ENCODE measurements around the gene PRPF31. TPM values are rescaled to one million over a fixed set of nuclear protein-coding genes. Genes with fewer than 3 reads are reported as not detected.

Gene PRPF31
- total and polyA plus RNA-seq, 9 of the 15 experiments (the other 6 are each of a cell fraction or from before 2014, with no cell fraction given), result 5.8 to 92.2 (median 69.2) TPM

DNA sequence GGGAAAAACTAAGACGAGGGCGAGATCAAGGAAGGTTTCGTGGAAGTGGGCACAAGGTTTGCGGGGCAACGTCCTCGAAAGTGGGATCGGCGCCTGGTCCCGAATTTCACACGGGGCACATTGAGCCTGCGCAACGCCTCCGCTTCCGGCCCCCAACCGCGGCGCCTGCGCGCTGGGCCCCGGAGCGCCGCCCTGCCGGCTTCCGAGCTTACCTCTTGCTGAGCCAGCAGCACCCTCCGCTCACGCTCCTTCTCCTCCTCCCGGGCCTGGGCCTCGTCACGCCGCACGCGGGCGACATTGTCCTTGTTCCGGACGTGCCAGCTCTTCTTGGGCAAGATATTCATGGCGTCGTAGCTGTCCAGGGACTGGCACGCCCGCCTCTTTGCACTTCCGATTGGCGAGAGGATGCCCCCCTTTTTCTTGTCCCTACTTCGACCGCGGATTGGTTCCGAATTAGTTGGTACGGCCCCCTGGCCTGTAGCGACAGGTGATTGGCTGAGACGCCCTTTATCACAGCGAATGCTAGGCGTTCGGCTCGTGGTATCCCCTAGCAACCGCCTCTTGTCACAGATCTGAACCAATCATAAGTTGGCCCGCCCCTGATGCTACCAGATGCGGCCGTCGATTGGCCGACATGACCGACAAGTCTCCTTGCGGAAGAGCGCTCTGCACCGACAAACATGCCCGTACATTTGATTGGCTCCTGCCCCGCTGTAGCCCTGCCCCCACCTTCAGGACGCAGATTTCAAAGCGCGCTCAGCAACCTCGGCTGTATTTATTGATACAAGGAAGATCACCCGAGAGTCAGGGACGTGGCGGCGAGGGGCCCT is 44.0 kb downstream of the PRPF31 start, which contains the start of gene LENG1 (continued):
- TF ChIP-seq, protein P1, sequence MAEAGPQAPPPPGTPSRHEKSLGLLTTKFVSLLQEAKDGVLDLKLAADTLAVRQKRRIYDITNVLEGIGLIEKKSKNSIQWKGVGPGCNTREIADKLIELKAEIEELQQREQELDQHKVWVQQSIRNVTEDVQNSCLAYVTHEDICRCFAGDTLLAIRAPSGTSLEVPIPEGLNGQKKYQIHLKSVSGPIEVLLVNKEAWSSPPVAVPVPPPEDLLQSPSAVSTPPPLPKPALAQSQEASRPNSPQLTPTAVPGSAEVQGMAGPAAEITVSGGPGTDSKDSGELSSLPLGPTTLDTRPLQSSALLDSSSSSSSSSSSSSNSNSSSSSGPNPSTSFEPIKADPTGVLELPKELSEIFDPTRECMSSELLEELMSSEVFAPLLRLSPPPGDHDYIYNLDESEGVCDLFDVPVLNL (CRISPR knock-in tag; IDR thresholded peaks at IDR 0.05; ENCODE audit: low read depth), result peak; percentile 75; the same call in 1 of the 2 replicates
- TF ChIP-seq ZNF282 (CRISPR knock-in tag; IDR thresholded peaks at IDR 0.05), result no peak
- TF ChIP-seq KHSRP (IDR thresholded peaks at IDR 0.05), result no peak
- no peak for TF ChIP-seq CBFA2T3 (IDR thresholded peaks at IDR 0.05)
- TF ChIP-seq MEF2A (IDR thresholded peaks at IDR 0.05; ENCODE audit: control insufficient read depth, low read depth, low read length), result no peak
- no peak; the same call in 1 of the 2 replicates for TF ChIP-seq XRCC5 (IDR thresholded peaks at IDR 0.05; ENCODE audit: low read depth, low read length)
- TF ChIP-seq ATF1 (CRISPR knock-in tag; IDR thresholded peaks at IDR 0.05), result 0 out of 2 replicates have a peak, but pooled peaks have one; percentile 38
- peak; percentile 96 for TF ChIP-seq ATF1 (tag; IDR thresholded peaks at IDR 0.05)
- no peak for TF ChIP-seq KDM5B (IDR thresholded peaks at IDR 0.05; ENCODE audit: insufficient replicate concordance, low read depth, low read length)
- no peak for TF ChIP-seq HNRNPH1 (optimal IDR thresholded peaks at IDR 0.05; ENCODE audit: low read depth, low read length)
- TF ChIP-seq, protein P2, sequence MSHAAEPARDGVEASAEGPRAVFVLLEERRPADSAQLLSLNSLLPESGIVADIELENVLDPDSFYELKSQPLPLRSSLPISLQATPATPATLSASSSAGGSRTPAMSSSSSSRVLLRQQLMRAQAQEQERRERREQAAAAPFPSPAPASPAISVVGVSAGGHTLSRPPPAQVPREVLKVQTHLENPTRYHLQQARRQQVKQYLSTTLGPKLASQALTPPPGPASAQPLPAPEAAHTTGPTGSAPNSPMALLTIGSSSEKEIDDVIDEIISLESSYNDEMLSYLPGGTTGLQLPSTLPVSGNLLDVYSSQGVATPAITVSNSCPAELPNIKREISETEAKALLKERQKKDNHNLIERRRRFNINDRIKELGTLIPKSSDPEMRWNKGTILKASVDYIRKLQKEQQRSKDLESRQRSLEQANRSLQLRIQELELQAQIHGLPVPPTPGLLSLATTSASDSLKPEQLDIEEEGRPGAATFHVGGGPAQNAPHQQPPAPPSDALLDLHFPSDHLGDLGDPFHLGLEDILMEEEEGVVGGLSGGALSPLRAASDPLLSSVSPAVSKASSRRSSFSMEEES (CRISPR knock-in tag; IDR thresholded peaks at IDR 0.05), result no peak
- 0 out of 2 replicates have a peak, but pooled peaks have one; percentile 7 for TF ChIP-seq ZNF143 (CRISPR knock-in tag; IDR thresholded peaks at IDR 0.05)
- TF ChIP-seq, protein P3, sequence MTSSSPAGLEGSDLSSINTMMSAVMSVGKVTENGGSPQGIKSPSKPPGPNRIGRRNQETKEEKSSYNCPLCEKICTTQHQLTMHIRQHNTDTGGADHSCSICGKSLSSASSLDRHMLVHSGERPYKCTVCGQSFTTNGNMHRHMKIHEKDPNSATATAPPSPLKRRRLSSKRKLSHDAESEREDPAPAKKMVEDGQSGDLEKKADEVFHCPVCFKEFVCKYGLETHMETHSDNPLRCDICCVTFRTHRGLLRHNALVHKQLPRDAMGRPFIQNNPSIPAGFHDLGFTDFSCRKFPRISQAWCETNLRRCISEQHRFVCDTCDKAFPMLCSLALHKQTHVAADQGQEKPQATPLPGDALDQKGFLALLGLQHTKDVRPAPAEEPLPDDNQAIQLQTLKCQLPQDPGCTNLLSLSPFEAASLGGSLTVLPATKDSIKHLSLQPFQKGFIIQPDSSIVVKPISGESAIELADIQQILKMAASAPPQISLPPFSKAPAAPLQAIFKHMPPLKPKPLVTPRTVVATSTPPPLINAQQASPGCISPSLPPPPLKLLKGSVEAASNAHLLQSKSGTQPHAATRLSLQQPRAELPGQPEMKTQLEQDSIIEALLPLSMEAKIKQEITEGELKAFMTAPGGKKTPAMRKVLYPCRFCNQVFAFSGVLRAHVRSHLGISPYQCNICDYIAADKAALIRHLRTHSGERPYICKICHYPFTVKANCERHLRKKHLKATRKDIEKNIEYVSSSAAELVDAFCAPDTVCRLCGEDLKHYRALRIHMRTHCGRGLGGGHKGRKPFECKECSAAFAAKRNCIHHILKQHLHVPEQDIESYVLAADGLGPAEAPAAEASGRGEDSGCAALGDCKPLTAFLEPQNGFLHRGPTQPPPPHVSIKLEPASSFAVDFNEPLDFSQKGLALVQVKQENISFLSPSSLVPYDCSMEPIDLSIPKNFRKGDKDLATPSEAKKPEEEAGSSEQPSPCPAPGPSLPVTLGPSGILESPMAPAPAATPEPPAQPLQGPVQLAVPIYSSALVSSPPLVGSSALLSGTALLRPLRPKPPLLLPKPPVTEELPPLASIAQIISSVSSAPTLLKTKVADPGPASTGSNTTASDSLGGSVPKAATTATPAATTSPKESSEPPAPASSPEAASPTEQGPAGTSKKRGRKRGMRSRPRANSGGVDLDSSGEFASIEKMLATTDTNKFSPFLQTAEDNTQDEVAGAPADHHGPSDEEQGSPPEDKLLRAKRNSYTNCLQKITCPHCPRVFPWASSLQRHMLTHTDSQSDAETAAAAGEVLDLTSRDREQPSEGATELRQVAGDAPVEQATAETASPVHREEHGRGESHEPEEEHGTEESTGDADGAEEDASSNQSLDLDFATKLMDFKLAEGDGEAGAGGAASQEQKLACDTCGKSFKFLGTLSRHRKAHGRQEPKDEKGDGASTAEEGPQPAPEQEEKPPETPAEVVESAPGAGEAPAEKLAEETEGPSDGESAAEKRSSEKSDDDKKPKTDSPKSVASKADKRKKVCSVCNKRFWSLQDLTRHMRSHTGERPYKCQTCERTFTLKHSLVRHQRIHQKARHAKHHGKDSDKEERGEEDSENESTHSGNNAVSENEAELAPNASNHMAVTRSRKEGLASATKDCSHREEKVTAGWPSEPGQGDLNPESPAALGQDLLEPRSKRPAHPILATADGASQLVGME (CRISPR knock-in tag; IDR thresholded peaks at IDR 0.05), result 0 out of 2 replicates have a peak, but pooled peaks have one; percentile 39
- peak; percentile 38; the same call in 1 of the 2 replicates for TF ChIP-seq ELF4 (CRISPR knock-in tag; IDR thresholded peaks at IDR 0.05)
- TF ChIP-seq, protein P4, sequence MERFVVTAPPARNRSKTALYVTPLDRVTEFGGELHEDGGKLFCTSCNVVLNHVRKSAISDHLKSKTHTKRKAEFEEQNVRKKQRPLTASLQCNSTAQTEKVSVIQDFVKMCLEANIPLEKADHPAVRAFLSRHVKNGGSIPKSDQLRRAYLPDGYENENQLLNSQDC (CRISPR knock-in tag; IDR thresholded peaks at IDR 0.05), result no peak
- TF ChIP-seq, protein P5, sequence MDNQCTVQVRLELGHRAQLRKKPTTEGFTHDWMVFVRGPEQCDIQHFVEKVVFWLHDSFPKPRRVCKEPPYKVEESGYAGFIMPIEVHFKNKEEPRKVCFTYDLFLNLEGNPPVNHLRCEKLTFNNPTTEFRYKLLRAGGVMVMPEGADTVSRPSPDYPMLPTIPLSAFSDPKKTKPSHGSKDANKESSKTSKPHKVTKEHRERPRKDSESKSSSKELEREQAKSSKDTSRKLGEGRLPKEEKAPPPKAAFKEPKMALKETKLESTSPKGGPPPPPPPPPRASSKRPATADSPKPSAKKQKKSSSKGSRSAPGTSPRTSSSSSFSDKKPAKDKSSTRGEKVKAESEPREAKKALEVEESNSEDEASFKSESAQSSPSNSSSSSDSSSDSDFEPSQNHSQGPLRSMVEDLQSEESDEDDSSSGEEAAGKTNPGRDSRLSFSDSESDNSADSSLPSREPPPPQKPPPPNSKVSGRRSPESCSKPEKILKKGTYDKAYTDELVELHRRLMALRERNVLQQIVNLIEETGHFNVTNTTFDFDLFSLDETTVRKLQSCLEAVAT (IDR thresholded peaks at IDR 0.05), result peak in 1 of 2 experiments; percentile 83; a peak in 1 of 4 replicates
